Activated naive CD8-positive, alpha-beta T cell treated with anti-CD3 and anti-CD28 coated beads for 36 hours (primary cell): ENCODE measurements around the gene CEP20. TPM values are rescaled to one million over a fixed set of nuclear protein-coding genes. Genes with fewer than 3 reads are reported as not detected.
A peak's percentile ranks its signal among the peaks of the same experiment; 100 is the strongest.

Source experiments
- DNase-seq: peaks from one replicate; pipeline ENCODE4 v3.0.0; 2021
- H3K27ac Mint-ChIP-seq: one replicate; pipeline ENCODE4 v1.8.0; 2022; ENCODE audit warnings: mild to moderate bottlenecking, moderate library complexity, mixed read lengths
- H3K27me3 Mint-ChIP-seq: one replicate; pipeline ENCODE4 v1.8.0; 2022; ENCODE audit warnings: mild to moderate bottlenecking, mixed read lengths
- H3K36me3 Mint-ChIP-seq: one replicate; pipeline ENCODE4 v1.8.0; 2021; ENCODE audit warnings: mild to moderate bottlenecking, mixed read lengths
- H3K4me1 Mint-ChIP-seq: one replicate; pipeline ENCODE4 v1.8.0; 2021; ENCODE audit warnings: mixed read lengths
- H3K4me3 Mint-ChIP-seq: one replicate; pipeline ENCODE4 v1.8.0; 2022; ENCODE audit warnings: mild to moderate bottlenecking, moderate library complexity, mixed read lengths
- H3K9me3 Mint-ChIP-seq: one replicate; pipeline ENCODE4 v1.8.0; 2022; ENCODE audit warnings: mixed read lengths
- total RNA-seq, 2 experiments: library from RNA; stranded (reverse); gene quantifications; one replicate each; pipeline ENCODE4 v1.2.3, GENCODE V29; 2021

Gene CEP20
- total RNA-seq, 2 experiments from 2014 or later: 37.5 to 44.9 TPM

DNA sequence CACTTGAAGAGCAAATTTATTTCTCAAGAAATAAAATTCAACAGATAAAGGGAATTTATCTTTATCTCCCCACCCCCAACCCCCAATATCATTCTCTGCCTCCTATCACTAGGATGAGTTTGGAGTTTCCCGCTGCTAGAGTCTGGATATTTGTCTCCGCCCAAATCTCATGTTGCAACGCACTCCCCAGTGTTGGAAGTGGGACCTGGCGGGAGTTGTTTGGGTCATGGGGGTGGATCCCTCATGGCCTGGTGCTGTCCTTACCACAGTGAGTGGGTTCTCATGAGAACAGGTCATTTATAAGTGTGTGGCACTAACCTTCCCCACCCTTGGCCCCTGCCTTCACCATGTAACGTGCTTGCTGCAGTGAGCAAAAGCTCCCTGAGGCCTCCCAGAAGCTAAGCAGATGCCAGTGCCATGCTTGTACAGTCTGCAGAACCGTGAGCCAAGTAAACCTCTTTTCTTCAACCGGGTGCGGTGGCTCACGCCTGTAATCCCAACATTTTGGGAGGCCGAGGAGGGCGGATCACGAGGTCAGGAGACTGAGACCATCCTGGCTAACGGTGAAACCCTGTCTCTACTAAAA is 6.5 kb downstream of the CEP20 start:
- no peaks in the 10 kb centered on the region for H3K9me3 Mint-ChIP-seq
- peaks cover 28% of the 10 kb centered on the region for H3K4me1 Mint-ChIP-seq
- H3K36me3 Mint-ChIP-seq: peaks cover 1% of the 10 kb centered on the region
- DNase-seq: no peak
- H3K4me3 Mint-ChIP-seq: no peak overlapping the region
- no peak overlapping the region for H3K27ac Mint-ChIP-seq
- H3K27me3 Mint-ChIP-seq: no peaks in the 10 kb centered on the region

DNA sequence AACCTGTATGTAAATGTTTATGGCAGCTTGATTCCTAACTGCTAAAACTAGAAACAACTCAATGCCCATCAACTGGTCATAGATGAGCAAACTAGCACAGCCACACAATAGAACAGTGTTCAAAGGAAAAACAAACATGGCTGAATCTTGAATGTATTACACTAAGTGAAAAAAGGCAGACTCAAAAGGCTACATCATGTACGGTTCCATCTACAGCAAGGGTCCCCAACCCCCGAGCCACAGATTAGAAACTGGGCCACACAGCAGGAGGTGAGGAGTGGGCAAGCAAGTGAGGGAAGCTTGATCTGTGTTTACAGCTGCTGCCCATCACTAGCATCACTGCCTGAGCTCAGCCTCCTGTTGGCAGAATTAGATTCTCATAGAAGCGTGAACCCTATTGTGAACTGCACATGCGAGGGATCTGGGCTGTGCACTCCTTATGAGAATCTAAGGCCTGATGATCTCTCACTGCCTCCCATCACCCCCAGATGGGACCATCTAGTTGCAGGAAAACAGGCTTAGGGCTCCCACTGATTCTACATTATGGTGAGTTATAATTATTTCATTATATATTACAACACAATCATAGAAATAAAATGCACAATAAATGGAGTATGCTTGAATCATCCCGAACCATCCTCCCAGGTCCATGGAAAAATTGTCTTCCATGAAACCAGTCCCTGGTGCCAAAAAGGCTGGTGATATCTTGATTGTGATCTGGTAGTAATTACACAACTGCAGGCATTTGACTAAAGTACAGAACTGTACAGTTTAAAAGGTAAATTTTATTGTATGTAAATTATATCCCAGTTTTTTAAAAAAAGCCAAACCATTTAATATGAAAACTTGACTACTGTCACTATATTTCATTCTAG is 7.7 kb downstream of the CEP20 start:
- peaks cover 20% of the 10 kb centered on the region for H3K4me1 Mint-ChIP-seq
- no peak overlapping the region for H3K27ac Mint-ChIP-seq
- H3K4me3 Mint-ChIP-seq: no peak overlapping the region

GRCh38 chr16:15879255-15879811 is 9.1 kb downstream of the CEP20 start:
- Mint-ChIP-seq H3K27me3 (no peaks in the 10 kb centered on the region), H3K9me3 (no peaks in the 10 kb centered on the region), H3K27ac (peak overlapping the region; percentile 12), H3K4me3 (no peak overlapping the region), H3K36me3 (peaks cover 3% of the 10 kb centered on the region), H3K4me1 (peaks cover 12% of the 10 kb centered on the region)
- no peak for DNase-seq

More for the DNA sequence above, 7.7 kb downstream of the CEP20 start:
- H3K36me3 Mint-ChIP-seq: peaks cover 3% of the 10 kb centered on the region
- no peaks in the 10 kb centered on the region for H3K27me3 Mint-ChIP-seq
- no peak for DNase-seq
- H3K9me3 Mint-ChIP-seq: no peaks in the 10 kb centered on the region

- Mint-ChIP-seq H3K27me3 (no peaks in the 10 kb centered on the region), H3K36me3 (peaks cover 4% of the 10 kb centered on the region), H3K27ac (no peak overlapping the region), H3K4me1 (peaks cover 9% of the 10 kb centered on the region), H3K4me3 (no peak overlapping the region), H3K9me3 (no peaks in the 10 kb centered on the region)
- DNase-seq: no peak
These were observed 11.9 kb downstream of the CEP20 start for GRCh38 chr16:15876503-15876902.

- Mint-ChIP-seq H3K36me3 (peaks cover 5% of the 10 kb centered on the region), H3K27me3 (no peaks in the 10 kb centered on the region), H3K4me1 (peaks cover 9% of the 10 kb centered on the region), H3K4me3 (no peak overlapping the region), H3K9me3 (no peaks in the 10 kb centered on the region), H3K27ac (no peak overlapping the region)
- DNase-seq: no peak
These were observed 13.6 kb downstream of the CEP20 start for GRCh38 chr16:15874745-15875314.

- H3K4me1 Mint-ChIP-seq: peaks cover 1% of the 10 kb centered on the region
- no peaks in the 10 kb centered on the region for H3K9me3 Mint-ChIP-seq
- H3K4me3 Mint-ChIP-seq: no peak overlapping the region
- H3K27ac Mint-ChIP-seq: no peak overlapping the region
- no peak for DNase-seq
- no peaks in the 10 kb centered on the region for H3K27me3 Mint-ChIP-seq
- H3K36me3 Mint-ChIP-seq: peaks cover 7% of the 10 kb centered on the region
These were observed 14.7 kb downstream of the CEP20 start for GRCh38 chr16:15873737-15874136.

- no peaks in the 10 kb centered on the region for H3K4me1 Mint-ChIP-seq
- H3K4me3 Mint-ChIP-seq: no peak overlapping the region
- no peak overlapping the region for H3K27ac Mint-ChIP-seq
- peaks cover 7% of the 10 kb centered on the region for H3K36me3 Mint-ChIP-seq
- H3K27me3 Mint-ChIP-seq: no peaks in the 10 kb centered on the region
- no peaks in the 10 kb centered on the region for H3K9me3 Mint-ChIP-seq
- DNase-seq: no peak
These were observed 15.1 kb downstream of the CEP20 start for GRCh38 chr16:15873301-15873700.

DNA sequence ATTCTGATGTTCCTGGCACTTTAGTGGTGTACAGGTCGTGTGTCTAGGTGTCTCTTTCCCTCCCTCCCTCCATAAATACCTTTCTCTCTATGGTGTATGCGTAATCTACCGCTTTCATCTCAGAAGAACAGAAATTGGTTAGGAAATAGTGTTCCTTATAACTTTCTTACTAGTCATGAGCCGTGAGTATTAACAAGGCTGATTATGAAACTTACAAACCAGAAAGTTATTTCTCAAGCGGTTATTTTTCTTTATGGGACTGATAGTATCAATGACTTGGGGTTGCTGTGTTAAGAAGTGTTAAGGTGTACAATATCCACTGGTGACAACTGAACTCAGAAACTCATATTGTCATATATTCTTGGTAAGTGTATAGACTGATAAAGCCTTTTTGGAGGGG is 18.4 kb downstream of the CEP20 start:
- peaks cover 5% of the 10 kb centered on the region for H3K36me3 Mint-ChIP-seq
- H3K27me3 Mint-ChIP-seq: no peaks in the 10 kb centered on the region
- no peaks in the 10 kb centered on the region for H3K9me3 Mint-ChIP-seq
- no peak for DNase-seq
- H3K4me3 Mint-ChIP-seq: no peak overlapping the region
- H3K4me1 Mint-ChIP-seq: no peaks in the 10 kb centered on the region
- H3K27ac Mint-ChIP-seq: no peak overlapping the region

DNA sequence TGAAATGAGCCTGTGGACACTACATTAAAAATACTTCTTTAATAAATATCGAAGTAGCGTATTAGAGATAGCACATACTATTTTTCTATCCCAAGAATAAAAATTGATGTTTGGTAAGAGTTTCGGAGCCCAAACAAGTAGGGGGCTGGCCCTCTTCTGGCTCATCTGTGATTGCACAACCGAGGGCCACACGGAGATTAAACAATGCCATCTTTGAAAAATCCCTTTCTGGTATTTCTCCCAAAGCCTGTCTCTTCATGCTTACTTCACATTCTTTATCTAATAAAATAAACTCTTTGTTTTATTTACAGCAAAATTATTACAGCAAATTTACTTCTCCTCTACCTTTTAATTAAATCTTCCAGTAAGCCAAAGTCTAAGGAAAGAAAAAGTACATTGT is 22.0 kb downstream of the CEP20 start:
- no peak overlapping the region for H3K4me3 Mint-ChIP-seq
- DNase-seq: no peak
- H3K36me3 Mint-ChIP-seq: peaks cover 3% of the 10 kb centered on the region
- no peaks in the 10 kb centered on the region for H3K27me3 Mint-ChIP-seq
- H3K9me3 Mint-ChIP-seq: no peaks in the 10 kb centered on the region
- H3K4me1 Mint-ChIP-seq: no peaks in the 10 kb centered on the region
- no peak overlapping the region for H3K27ac Mint-ChIP-seq

DNA sequence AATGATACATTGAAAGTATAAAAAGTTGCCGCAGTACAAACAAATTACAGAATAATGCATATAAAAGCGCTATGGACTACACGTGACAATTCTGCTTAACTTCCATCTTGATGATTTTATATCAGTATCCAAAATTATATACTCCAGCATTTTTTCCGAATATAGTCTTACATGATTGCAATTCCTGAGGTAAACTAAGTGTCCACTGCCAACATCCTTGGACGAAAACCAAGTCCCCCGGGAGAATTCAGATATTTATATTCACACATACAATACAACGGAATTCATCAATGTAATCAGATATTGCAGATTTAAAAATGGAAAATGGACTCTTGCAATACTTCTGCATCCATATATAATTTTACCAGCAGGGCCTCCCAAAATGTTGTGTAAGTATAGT is 22.7 kb downstream of the CEP20 start:
- no peak for DNase-seq
- no peaks in the 10 kb centered on the region for H3K4me1 Mint-ChIP-seq
- H3K27me3 Mint-ChIP-seq: no peaks in the 10 kb centered on the region
- H3K36me3 Mint-ChIP-seq: peaks cover 3% of the 10 kb centered on the region
- no peak overlapping the region for H3K27ac Mint-ChIP-seq
- no peaks in the 10 kb centered on the region for H3K9me3 Mint-ChIP-seq
- H3K4me3 Mint-ChIP-seq: no peak overlapping the region

- Mint-ChIP-seq H3K4me3 (no peak overlapping the region), H3K9me3 (no peaks in the 10 kb centered on the region)
These were observed 23.5 kb downstream of the CEP20 start for GRCh38 chr16:15864939-15865338.

DNA sequence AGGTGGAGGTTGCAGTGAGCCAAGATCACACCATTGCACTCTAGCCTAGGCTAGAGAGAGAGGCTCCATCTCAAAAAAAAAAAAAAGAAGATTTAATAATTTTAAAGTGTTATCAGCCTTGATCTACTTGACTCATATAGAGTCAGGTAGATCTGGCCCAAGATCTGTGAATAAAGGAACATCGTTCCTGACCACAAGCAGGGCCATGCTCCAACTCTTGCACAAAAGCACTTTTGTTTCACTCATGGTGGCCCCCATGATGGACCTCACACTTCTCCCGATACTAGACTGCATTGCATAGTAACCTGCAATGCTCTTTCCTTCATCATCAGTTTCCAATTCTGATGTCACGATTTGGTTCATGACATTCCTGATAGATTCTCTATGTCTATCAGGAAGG is 26.4 kb downstream of the CEP20 start:
- H3K27ac Mint-ChIP-seq: no peak overlapping the region
- H3K27me3 Mint-ChIP-seq: peaks cover 18% of the 10 kb centered on the region
- no peaks in the 10 kb centered on the region for H3K9me3 Mint-ChIP-seq
- H3K4me1 Mint-ChIP-seq: peaks cover 4% of the 10 kb centered on the region
- no peak overlapping the region for H3K4me3 Mint-ChIP-seq
- no peak for DNase-seq
- no peaks in the 10 kb centered on the region for H3K36me3 Mint-ChIP-seq

More at GRCh38 chr16:15864939-15865338, 23.5 kb downstream of the CEP20 start:
- no peaks in the 10 kb centered on the region for H3K27me3 Mint-ChIP-seq
- H3K36me3 Mint-ChIP-seq: peaks cover 2% of the 10 kb centered on the region
- DNase-seq: no peak
- no peak overlapping the region for H3K27ac Mint-ChIP-seq
- H3K4me1 Mint-ChIP-seq: no peaks in the 10 kb centered on the region

DNA sequence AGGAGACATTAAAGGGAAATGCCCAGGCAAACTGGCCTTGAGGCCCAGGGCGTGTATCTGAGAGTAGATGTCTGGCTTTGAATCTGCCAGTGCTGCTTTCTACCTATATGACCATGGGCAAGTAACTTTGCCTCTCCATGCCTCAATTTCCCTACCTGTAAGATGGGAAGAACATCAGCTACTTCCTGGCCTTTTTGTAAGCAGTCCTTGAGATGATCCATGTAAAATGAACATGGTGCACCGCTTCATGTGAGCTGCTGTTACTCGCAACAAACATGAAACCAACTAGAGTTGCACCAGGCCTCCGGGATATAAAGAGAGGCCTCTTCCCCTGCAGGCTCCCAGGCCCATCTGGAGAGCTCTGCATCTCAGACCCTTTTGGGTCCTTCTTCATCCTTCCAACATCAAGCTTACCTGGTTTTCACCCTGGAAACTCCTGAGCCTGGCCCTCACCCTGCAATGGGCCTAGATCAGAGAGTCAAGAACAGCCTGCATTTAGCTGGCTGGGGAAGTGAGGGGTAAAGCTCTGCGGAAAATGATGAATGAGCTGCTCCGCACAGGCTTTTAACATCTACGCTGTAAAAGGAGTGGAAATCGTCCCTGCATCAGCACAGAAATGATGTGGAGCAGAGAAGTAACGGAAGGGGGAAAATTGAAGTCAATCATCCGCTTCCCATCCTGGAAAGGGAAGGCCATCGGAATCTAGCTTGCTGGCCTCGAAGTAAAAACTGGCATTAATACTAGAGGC is 29.3 kb downstream of the CEP20 start:
- no peak overlapping the region for H3K4me3 Mint-ChIP-seq
- no peaks in the 10 kb centered on the region for H3K9me3 Mint-ChIP-seq
- DNase-seq: no peak
- no peaks in the 10 kb centered on the region for H3K36me3 Mint-ChIP-seq
- H3K4me1 Mint-ChIP-seq: peaks cover 4% of the 10 kb centered on the region
- H3K27ac Mint-ChIP-seq: no peak overlapping the region
- peaks cover 37% of the 10 kb centered on the region for H3K27me3 Mint-ChIP-seq

GRCh38 chr16:15857724-15858560 is 30.5 kb downstream of the CEP20 start:
- H3K4me1 Mint-ChIP-seq: peaks cover 4% of the 10 kb centered on the region
- no peaks in the 10 kb centered on the region for H3K36me3 Mint-ChIP-seq
- no peaks in the 10 kb centered on the region for H3K9me3 Mint-ChIP-seq
- peak overlapping the region; percentile 33 for H3K4me3 Mint-ChIP-seq
- no peak overlapping the region for H3K27ac Mint-ChIP-seq
- H3K27me3 Mint-ChIP-seq: peaks cover 37% of the 10 kb centered on the region
- DNase-seq: no peak
